ENCODE data around the gene TMEM41A.

TMEM41A gene

DNA sequence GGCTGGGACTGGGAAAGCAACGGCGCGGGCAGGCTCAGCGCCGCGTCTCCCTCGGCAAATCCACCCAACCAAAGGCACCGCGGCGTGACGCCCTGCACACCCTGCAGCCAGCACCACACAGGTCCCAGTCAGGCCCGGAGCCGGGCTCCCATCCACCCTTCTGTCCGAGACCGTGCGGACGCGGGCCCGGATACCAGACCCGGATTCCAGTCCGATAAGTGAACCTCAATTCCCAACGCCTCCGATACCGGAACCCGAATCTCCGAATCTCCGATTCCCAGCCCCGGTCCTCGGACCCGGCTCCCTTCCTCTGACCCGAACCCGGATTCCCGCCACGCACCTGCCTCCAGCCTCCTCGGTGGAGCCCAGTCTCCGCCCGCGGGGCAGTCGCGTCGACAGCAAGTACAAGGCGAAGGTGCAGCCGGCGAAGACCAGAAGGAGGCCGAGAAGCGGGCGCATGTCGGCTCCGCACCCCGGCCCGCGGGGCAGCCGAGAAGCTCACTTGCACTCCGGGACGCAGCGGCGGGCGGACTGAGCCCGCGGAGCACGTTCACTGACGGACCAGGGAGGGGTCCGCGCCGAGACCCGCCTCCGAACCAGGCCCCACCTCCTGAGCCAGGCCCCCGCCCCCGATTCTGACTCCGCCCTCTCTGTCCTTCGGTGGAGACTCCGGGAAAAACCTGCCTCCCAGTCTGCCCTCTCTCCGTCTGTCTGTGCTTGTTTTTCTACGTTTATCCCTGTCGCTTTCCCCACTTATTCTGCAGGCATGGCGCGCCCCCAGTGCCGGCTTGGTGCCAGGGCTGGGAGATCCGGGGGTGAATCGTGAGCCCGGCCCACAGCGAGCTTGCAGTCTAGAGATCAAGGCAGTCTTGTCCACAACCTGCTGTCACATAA, at the start of gene TMEM41A:
TSS of gene TMEM41A (minus strand) at position 533 of the 894 bp plus-strand sequence. CDS start at position 459, 74 bp downstream.
- peak; percentile 68 to 71 for DNase-seq (ENCODE audit: low read depth in 2 of 2)

- DNase-seq (ENCODE audit: low read depth in 2 of 2) = no peak
These were observed 41.9 kb upstream of the TMEM41A start for GRCh38 chr3:185540695-185541094.

DNA sequence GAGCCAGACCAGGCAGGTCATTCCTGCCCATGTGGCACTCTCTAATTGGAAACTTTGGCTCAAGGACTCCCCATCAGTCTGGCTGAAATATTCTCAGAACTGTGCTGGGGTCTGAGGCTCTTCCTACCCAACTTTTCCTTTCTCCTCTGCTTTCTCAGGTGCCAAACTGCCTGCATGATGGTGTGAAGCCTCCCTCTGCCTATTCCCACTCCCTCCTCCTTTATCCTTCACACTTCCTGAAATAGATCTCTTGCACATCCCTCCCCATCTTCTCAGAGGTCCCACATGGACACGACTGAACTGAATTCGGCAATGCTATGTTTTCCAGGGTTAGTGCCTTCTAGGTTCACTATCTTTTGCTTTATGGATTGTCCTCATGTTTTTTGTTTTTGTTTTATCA, 41.1 kb upstream of the TMEM41A start:
- DNase-seq (ENCODE audit: low read depth in 2 of 2) = no peak

DNA sequence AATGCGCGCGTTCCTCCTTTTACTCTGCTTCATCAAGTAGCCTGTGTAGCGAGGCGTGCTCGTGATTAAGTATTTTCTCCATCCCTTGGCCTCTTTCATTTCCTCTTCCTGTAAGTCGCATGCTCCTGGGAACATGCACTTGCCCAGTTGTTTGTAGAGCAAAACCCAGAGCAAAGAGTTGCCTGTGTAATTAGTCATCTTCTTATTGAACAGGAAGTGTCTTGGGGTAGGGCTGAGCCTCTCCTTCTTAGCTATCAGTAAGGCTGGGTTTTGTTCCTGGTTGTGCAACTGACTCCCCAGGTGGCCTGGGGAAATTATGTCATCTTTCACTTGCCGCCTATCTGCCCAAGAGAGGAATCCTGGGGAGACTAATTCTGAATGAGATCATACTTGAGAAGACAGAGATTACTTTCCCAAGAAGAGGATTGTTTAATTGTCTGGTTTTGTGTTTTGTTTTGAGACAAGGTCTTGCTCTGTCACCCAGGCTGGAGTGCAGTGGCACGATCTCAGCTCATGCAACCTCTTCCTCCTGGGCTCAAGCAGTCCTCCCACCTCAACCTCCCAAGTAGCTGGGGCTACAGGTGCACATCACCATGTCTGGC, 38.6 kb upstream of the TMEM41A start:
- peak in 1 of 2 experiments; percentile 15 for DNase-seq (ENCODE audit: low read depth in 2 of 2)

DNA sequence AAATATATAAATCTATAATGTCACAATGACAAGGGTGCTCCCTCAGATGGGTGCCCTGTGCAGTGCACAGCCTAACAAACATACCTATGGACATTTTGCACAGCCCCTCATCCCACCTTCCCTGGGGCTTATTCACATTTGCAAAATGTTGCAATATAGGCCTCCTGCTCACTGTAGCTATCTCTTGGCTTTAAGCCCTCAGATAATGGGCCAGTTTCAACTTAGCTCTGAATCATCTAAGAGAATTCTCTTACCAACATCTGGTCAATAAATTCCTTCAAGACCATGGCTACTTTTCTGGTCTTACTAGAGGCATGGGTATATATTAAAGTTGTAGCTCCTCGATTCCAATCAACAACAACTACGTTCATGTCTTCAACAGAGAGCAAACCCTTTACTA, 35.7 kb upstream of the TMEM41A start:
- no peak for DNase-seq (ENCODE audit: low read depth in 2 of 2)

- no peak for DNase-seq (ENCODE audit: low read depth in 2 of 2)
These were observed 34.1 kb upstream of the TMEM41A start for GRCh38 chr3:185532901-185533300.

DNA sequence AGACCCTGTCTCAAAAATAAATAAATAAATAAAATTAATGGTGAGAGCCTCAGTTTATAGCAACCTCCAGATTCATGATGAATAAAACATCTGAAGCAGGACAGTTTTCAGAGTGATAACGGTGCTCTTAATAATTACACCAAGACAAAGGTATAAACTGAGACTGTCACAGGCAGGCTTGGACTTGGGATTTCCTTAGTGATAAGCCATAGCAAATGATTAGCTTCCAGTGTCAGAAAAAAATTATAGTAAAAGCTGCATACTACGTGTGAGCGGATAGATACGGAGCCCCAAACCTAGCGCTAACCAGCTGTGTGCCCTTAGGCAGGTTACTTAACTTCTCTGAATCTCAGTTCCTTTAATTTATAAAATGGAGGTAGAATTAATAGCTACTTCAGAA, 32.0 kb upstream of the TMEM41A start:
- no peak for DNase-seq (ENCODE audit: low read depth in 2 of 2)

GRCh38 chr3:185528532-185528931, 29.7 kb upstream of the TMEM41A start:
- DNase-seq (ENCODE audit: low read depth in 2 of 2) = no peak

GRCh38 chr3:185527364-185527763, 28.5 kb upstream of the TMEM41A start:
- DNase-seq (ENCODE audit: low read depth in 2 of 2) = no peak

DNA sequence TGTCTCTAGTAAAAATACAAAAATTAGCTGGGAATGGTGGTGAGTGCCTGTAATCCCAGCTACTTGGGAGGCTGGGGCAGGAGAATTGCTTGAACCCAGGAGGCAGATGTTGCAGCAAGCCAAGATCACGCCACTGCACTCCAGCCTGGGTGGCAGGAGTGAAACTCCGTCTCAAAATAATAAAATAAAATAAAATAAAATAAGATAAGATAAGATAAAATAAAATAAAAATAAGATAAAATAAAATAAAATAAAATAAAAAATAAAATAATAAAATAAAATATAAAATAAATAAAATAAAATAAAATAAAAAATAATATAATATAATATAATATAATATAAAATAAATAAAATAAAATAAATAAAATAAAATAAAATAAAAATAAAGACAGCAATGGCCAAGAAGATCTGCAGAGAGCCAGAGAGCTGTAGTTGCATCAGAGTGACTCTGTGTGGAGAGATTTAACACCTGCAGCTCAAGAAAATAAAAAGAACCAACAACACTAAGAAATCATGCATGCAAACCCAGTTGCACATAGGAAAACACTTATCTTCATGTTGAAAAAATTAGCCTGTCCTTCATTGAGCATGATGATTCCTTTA, 27.6 kb upstream of the TMEM41A start:
- no peak for DNase-seq (ENCODE audit: low read depth in 2 of 2)

GRCh38 chr3:185521349-185522138, 22.7 kb upstream of the TMEM41A start:
- DNase-seq (ENCODE audit: low read depth in 2 of 2) = no peak

DNA sequence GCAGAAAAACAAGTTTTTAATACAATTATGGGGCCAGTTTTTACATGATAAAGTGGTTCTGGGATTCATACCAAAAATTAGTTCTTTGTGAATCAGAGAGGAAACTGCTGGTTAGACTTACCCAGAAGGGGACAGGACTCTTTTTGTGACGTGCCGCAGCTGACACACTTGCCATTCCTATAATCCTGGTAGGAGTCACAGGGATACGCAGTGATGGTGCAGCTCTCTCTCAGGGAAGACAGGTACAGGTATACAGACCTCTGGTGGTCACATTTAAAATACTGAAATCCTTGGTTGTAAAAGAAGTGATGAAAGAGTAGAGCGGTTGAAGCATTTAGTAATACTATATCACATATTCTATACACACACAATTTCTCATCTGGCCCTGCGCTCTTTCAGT, 20.2 kb upstream of the TMEM41A start:
- DNase-seq (ENCODE audit: low read depth in 2 of 2) = no peak

- DNase-seq (ENCODE audit: low read depth in 2 of 2) = no peak
These were observed 18.7 kb upstream of the TMEM41A start for GRCh38 chr3:185517387-185518130.

DNA sequence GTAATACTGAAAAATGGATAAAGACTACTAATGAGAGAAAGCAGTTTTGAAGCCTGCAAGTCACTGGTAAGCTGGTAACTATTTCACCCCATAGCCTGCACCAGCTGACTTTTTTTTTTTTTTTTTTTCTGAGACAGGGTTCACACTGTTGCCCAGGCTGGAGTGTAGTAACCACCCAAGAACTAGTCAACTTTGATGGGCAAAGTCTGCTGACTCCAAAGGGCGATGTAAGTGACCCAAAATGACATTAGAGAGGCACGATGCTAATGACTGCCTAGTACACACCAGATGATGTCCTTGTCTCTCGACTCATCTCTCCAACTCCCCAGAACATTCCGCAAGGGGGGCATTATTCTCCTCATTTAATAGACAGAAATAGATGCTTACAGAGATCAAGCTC, 12.9 kb upstream of the TMEM41A start:
- DNase-seq (ENCODE audit: low read depth in 2 of 2) = no peak

DNA sequence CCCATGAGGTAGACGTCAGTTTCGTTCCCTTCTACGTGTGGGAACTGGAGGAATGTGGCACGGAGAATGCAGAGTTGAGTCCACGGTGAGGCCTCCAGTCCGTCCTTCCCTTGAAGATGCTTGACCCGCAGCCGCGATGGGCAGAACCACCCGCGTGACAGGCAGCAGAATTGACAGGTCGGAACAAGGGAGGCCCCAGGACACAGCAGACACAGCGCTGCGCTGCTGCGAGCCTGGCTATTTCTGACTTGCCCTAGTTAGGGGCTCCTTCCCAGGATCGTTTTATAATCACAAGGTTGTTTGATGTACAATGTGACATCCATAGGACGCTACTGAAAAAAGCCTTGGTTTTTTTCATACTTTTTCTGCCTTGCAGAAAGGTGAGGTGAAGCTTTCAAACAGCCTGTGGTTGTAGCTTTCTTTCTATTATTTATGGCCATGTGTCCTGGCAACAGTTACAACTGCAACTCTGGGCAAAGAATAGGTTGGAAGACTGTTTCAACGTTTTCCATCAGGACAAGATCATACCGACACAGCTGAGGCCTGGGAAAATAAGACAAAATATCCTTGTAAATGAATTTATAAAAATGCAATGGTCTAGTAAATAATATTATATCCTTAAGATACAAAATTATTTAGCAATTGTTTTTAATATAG, 9.6 kb upstream of the TMEM41A start:
- no peak for DNase-seq (ENCODE audit: low read depth in 2 of 2)

DNA sequence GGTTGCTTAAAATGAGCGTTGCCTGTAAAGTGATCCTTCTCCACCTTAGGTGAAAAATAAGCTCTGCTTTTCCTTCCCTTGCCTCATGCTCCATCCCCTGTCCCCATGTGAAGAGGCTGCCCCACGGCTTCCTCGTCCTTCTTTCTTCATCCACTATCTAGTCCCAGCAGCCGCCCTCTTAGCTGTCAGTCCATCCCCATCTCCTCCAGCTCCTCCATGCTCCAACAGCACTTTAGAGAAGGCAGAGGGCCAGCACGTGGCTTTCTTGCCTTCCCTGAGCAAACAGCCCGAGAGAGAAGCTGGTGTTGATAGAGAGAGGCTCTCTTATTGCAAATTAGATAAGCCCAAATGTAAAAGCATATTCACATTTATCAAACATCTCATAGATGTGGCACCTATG, 9.0 kb upstream of the TMEM41A start:
- DNase-seq (ENCODE audit: low read depth in 2 of 2) = no peak

DNA sequence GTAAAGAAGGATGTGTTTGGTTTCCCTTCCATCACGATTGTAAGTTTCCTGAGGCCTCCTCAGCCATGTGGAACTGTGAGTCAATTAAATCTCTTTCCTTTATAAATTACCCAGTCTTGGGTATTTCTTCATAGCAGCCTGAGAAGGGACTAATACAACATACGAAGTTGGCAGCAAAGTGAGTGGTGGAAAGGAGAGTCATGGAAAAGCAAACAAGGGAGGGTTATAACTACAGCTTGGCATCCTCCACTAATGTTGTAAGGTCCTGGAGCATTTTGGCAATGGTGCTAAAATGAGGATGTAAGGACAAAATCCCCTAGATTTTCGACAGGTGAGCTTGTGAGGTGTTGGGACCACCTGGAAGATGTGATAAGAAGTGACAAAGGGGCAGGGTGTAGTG, 5.8 kb upstream of the TMEM41A start:
- DNase-seq (ENCODE audit: low read depth in 2 of 2) = no peak

- DNase-seq (ENCODE audit: low read depth in 2 of 2) = no peak
These were observed 4.7 kb upstream of the TMEM41A start for GRCh38 chr3:185503521-185503920.

DNA sequence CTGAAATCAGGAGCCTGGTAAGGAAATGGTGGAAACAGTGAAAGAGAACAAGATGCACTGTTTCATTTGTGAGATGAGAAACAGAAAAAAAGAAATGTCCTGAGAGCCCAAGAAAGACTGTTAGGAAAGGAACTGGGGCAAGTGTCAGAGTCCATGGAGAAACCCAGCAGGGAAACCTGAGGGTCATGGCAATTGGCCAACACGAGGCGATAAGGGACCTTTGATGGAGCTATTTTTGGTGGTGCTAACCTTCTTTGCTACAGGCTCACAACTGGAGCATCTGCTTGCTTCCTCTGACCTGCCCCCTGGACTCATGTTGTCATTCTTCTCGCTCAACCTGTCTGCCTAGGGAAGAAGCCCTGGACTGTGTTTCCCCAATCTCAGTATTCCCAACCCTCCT, 4.2 kb upstream of the TMEM41A start:
- DNase-seq (ENCODE audit: low read depth in 2 of 2) = no peak

GRCh38 chr3:185490241-185490640, 8.6 kb downstream of the TMEM41A start:
- DNase-seq (ENCODE audit: low read depth in 2 of 2) = no peak

GRCh38 chr3:185489462-185489861, 9.4 kb downstream of the TMEM41A start:
- DNase-seq (ENCODE audit: low read depth in 2 of 2) = no peak

Measured in fibroblast of skin of left biceps (primary cell).